GM20431 (cell line): ENCODE data around the gene CNOT11.

Experiments
- in situ Hi-C: fragments of 300-500 bp; cut with MseI, MboI; formaldehyde crosslinking; loops from one replicate; pipeline ENCODE4 v1.15.0; 2020; ENCODE audit warnings: low sequenced_read_pairs; ENCODE audit not compliant: unreplicated experiment

CNOT11 gene

GRCh38 chr2:101272045-101272784 lies 19.5 kb downstream of the CNOT11 start:
- in situ Hi-C loops: no loop called here

- in situ Hi-C loops: no loop called here
Measured at GRCh38 chr2:101273056-101273455, 20.4 kb downstream of the CNOT11 start.

- in situ Hi-C loops: no loop called here
Measured at GRCh38 chr2:101274142-101274541, 21.5 kb downstream of the CNOT11 start.

GRCh38 chr2:101277111-101277510 lies 24.4 kb downstream of the CNOT11 start:
- in situ Hi-C loops: no loop called here

DNA sequence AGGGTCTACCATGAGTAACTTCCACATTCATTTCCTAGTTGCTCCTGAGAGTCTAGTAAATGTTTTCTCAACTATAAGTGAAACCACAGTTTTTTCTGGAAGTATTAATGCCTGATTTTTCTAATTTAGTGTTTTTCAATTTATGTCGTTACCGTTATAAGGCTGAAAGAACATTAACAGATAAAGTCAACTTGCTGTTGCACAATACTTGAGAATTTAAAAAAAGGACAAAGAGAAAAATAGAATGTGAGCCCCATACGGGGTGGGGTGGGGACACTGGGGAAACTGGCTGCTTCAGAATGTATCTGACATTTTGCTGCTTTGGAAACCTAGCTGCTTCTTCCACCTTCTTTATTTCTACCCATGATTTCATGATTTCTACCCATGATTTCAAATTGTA lies 26.2 kb downstream of the CNOT11 start:
- in situ Hi-C loops: no loop called here

DNA sequence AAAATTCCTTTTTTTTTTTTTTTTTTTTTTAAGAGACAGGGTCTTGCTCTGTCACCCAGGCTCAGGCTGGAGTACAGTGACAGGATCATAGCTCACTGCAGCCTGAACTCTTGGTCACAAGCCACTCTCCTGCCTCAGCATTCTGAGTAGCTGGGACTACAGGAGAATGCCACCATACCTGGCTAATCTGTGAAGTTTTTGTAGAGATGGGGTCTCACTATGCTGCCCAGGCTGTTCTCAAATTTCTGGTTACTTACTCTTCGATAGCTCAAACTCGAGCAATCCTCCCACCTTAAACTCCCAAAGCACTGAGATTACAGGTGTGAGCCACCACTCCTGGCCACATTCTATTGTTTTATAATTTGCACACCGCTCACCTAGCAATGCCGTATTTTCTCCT lies 28.8 kb downstream of the CNOT11 start:
- in situ Hi-C loops: no loop called here

DNA sequence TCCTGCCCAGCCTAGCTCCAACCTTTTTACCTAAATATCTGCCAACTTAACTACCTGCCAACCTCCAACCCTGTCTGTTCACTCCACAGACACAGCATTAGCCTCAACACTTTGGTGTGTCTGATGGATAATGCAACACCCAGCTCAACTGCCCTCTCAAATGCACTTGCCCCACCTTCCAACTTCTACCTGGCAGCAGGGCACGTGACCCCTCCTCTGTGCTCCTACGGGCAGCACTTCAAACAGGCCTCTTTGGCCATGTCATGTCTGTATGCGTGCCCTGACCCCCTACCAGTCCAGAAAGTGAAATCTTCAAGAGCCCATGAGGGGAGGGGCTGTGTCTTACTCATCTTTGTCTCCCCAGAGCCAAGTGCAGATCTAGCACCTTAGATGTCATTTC lies 30.3 kb downstream of the CNOT11 start:
- in situ Hi-C loops: no loop called here

GRCh38 chr2:101286684-101287083 lies 34.0 kb downstream of the CNOT11 start:
- in situ Hi-C loops: no loop called here

DNA sequence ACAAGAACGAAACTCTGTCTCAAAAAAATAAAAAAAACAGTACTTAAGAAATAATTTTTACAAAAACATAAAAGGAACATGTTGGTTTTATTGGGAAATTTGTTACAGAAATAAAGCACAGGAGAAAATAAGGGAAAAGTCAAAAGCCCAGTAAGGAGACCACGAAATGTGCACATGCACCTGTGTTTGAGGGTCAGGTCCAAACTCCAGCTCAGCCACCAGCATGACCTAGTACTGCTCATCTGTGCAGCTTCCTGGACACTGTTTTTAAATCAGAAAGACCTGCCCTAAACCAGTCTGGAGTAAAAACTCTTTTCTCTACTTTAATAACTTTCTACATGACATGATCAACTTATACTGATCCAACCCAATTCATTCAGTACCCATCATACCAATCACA lies 34.6 kb downstream of the CNOT11 start:
- in situ Hi-C loops: no loop called here

GRCh38 chr2:101290711-101291110 lies 38.0 kb downstream of the CNOT11 start:
- in situ Hi-C loops: no loop called here

DNA sequence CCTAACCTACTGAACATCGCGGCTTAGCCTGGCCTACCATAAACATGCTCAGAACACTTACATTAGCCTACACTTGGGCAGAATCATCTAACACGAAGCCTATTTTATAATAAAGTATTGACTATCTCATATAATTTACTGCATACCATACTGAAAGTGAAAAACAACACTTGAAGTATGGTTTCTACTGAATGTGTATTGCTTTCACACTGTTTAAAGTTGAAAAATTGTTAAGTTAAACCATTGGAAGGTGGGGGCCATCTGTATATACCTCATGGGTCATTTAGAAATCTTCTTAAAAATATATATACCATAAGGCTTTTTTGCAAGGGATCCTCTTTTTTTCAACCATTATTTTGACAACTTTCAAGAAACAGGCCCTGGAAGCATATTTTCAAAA lies 39.3 kb downstream of the CNOT11 start:
- in situ Hi-C loops: no loop called here

- in situ Hi-C loops: no loop called here
Measured at GRCh38 chr2:101293544-101293943, 40.9 kb downstream of the CNOT11 start.

DNA sequence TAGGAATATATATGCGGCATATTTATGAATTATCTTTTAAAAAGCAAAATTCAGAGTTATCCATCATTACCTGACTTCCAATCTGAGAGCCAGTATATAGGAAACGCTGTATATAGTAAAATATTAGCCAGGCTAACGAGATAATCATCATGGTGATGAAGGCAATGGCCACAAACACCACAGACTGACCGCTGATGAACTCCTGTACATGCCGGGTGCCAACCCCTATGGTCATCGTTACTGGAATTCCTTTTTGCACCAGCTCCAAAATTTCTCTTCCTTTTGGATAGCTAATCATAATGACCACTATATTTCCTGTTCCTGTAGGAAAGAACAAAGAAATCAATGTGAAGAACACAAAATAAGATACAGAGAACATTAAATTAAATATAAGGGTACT lies 42.2 kb downstream of the CNOT11 start:
- in situ Hi-C loops: no loop called here

- in situ Hi-C loops: no loop called here
Measured at GRCh38 chr2:101295895-101296294, 43.2 kb downstream of the CNOT11 start.

GRCh38 chr2:101296371-101296770 lies 43.7 kb downstream of the CNOT11 start:
- in situ Hi-C loops: no loop called here

DNA sequence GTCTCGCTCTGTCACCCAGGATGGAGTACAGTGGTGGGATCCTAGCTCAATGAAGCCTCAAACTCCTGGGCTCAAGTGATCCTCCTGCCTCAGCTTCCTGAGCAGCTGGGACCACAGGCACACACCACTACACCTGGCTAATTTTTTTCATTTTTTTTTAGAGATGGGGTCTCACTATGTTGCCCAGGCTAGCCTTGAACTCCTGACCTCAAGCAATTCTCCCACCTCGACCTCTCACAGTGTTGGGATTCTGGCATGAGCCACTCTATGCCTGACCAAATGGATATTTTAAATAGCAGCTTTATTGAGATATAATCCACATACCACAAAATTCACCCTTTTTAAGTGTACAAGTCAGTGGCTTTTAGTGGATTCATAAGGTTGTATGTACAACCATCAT lies 44.7 kb downstream of the CNOT11 start:
- in situ Hi-C loops: no loop called here

- in situ Hi-C loops: no loop called here
Measured at GRCh38 chr2:101299604-101300003, 46.9 kb downstream of the CNOT11 start.

DNA sequence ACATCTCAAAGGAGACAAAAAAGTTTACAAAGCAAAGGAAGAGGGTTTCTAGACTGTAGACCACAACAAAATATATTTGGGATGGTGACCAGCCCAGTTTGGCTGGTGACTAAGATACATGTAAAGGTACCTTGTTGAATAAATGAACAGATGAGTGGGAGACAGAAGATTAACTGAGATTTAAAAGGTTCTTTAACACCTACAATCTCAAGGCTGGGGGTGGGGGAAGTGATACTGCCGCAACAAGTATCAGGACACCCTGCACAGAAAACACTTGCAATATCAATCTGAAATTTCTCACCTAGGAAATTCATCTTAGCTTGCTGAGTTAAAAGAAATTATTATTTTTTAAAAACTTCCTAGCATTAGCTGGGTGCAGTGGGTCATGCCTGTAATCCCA lies 47.5 kb downstream of the CNOT11 start:
- in situ Hi-C loops: no loop called here

- in situ Hi-C loops: no loop called here
Measured at GRCh38 chr2:101300836-101301235, 48.1 kb downstream of the CNOT11 start.

DNA sequence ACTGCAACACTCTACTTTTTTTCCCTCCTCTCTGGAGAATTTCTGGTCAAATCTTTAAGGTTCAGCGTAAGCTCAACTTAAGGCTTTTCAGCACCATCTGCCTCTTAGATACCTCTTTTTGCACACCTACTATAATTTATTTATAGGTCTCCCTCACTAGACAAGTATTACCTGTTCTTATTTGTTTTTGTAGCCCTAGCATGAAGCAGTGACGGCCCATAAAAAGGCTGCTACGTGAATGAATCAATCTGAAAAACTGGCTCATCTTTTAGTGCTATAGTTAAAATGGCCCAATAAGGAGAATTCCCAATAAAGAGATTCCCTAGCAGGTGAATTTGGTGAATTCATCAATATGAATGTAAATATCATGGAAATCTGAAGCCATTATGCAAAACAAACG lies 49.3 kb downstream of the CNOT11 start:
- in situ Hi-C loops: no loop called here

GRCh38 chr2:101303688-101304087 lies 51.0 kb downstream of the CNOT11 start:
- in situ Hi-C loops: no loop called here

DNA sequence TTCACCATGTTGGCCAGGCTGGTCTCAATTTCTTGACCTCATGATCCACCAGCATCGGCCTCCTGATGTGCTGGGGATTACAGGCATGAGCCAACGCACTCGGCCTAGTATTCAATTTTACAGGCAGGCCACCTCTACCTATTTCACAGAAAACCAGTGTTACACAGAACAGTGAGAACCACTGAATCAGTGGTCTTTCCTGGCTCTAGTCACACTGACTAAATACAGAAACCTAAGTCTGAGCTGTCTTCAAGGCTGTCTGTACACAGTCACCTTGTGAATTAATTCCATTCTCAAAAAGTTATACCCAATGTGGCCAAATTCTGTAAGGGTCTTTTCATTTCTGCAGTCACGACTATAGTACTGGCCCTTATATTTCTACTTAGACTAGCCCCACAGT lies 52.3 kb downstream of the CNOT11 start:
- in situ Hi-C loops: no loop called here
